Measurements from ENCODE around the gene C3orf20.

Gene C3orf20

DNA sequence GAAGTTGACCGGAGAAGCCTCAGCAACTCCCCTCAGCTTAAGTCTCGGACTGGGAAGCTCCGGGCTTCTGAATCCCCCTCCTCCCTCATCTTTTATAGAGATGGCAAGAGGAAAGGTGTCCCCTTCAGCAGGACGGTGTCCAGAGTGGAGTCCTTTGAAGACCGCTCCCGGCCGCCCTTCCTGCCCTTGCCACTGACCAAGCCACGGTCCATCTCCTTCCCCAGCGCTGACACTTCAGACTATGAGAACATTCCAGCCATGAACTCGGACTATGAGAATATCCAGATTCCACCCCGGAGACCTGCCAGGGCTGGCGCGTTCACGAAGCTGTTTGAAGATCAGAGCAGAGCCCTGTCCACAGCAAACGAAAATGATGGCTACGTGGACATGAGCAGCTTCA, 146.2 kb downstream of the C3orf20 start:
- DNase-seq = no peak

DNA sequence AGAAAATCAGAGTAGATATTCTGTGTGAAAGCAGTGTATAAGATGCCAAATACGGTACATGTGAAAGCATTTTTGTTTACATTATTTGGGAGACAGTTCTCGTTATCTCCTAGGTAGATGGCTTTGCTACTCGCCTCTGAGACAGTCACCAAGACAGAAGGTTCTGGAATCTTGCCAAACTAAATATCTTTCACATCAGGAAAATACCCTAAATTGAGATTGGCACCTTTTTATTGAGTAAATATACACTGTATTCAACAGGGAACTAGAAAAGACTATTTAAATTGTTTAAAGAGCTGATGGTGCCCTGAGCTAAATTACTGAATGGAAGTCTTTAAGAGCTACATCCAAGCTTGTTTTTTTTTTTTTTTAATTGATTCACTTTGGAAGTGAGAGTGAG, 147.2 kb downstream of the C3orf20 start:
- DNase-seq = no peak
